OCI-LY7 (cell line): ENCODE data around the gene LTBP2. TPM values are rescaled to one million over a fixed set of nuclear protein-coding genes. Genes with fewer than 3 reads are reported as not detected.

Experiments
- BruUV-seq: library from RNA; stranded (reverse); fragments of 400-500 nt; replicated peaks from 2 replicates; lab custom pipeline; 2021; lab: Mats Ljungman, UMichigan
- CTCF ChIA-PET: fragments of 300-600 bp; sonication (Branson Sonifier 250); formaldehyde crosslinking; loops from one replicate; lab custom pipeline; 2022; ENCODE audit warnings: antibody characterized with exemption; ENCODE audit not compliant: unreplicated experiment; lab: Charles Lee
- POLR2A ChIA-PET: fragments of 300-600 bp; sonication (Branson Sonifier 250); formaldehyde crosslinking; loops from one replicate; lab custom pipeline; 2022; ENCODE audit warnings: antibody characterized with exemption; lab: Charles Lee
- DNase-seq: peaks from one replicate; pipeline ENCODE4 v3.0.0-alpha.2; 2015; ENCODE audit warnings: low spot score
- H2AFZ ChIP-seq: fragments of 200-600 bp; sonication (generic), shearing (Covaris generic); 2 replicates; pipeline ENCODE4 v1.6.1; 2014; ENCODE audit warnings: mild to moderate bottlenecking, antibody characterized with exemption, low read length, moderate library complexity
- H3K27ac ChIP-seq: fragments of 200-600 bp; sonication (generic); 2 replicates; pipeline ENCODE4 v1.5.1; 2014; ENCODE audit warnings: mixed run types, low read depth, mild to moderate bottlenecking, moderate library complexity, low read length, inconsistent platforms; ENCODE audit not compliant: poor library complexity, severe bottlenecking
- H3K36me3 ChIP-seq: fragments of 200-600 bp; sonication (generic); 2 replicates; pipeline ENCODE4 v1.6.1; 2014; ENCODE audit warnings: mild to moderate bottlenecking, antibody characterized with exemption, low read length, moderate library complexity, mixed read lengths; ENCODE audit not compliant: insufficient read depth
- H3K4me1 ChIP-seq: fragments of 200-600 bp; sonication (generic); 2 replicates; pipeline ENCODE4 v1.5.1; 2014; ENCODE audit warnings: mild to moderate bottlenecking, low read length; ENCODE audit not compliant: insufficient read depth, poor library complexity, severe bottlenecking
- H3K4me2 ChIP-seq: fragments of 200-600 bp; sonication (generic); 2 replicates; pipeline ENCODE4 v1.6.1; 2014; ENCODE audit warnings: mild to moderate bottlenecking, low read length
- H3K4me3 ChIP-seq: fragments of 200-600 bp; sonication (generic); 2 replicates; pipeline ENCODE4 v1.5.1; 2014; ENCODE audit warnings: mild to moderate bottlenecking, low read depth, low read length; ENCODE audit not compliant: poor library complexity, severe bottlenecking
- H3K79me2 ChIP-seq: fragments of 200-600 bp; sonication (generic); 2 replicates; pipeline ENCODE4 v1.6.1; 2016; ENCODE audit warnings: low read depth, mild to moderate bottlenecking, low read length, moderate library complexity, mixed read lengths; ENCODE audit not compliant: insufficient read depth
- H3K9me2 ChIP-seq: fragments of 200-600 bp; sonication (generic); 2 replicates; pipeline ENCODE4 v1.6.1; 2016; ENCODE audit warnings: mild to moderate bottlenecking, low read length, mixed read lengths; ENCODE audit not compliant: insufficient read depth
- H3K9me3 ChIP-seq: fragments of 200-600 bp; sonication (generic); 2 replicates; pipeline ENCODE4 v1.6.1; 2014; ENCODE audit warnings: mild to moderate bottlenecking, mixed run types, low read length, mixed read lengths
- H4K20me1 ChIP-seq: fragments of 200-600 bp; sonication (generic); 2 replicates; pipeline ENCODE4 v1.6.1; 2014; ENCODE audit warnings: mild to moderate bottlenecking, antibody characterized with exemption, low read length, moderate library complexity, mixed read lengths; ENCODE audit not compliant: insufficient read depth
- EZH2phosphoT487 ChIP-seq: fragments of 200-600 bp; sonication (generic); IDR thresholded peaks from 2 replicates; pipeline ENCODE4 v1.6.1; 2018; ENCODE audit warnings: low read depth, borderline replicate concordance, mild to moderate bottlenecking, mixed run types, antibody characterized with exemption, low read length, moderate library complexity, mixed read lengths
- intact Hi-C: fragments of 100-400 bp; cut with micrococcal nuclease; formaldehyde crosslinking; loops from one replicate; pipeline ENCODE4 v1.10.0; 2022; ENCODE audit not compliant: unreplicated experiment
- total RNA-seq, 2 experiments: library from RNA; depleted of rRNA in 1 of 2; stranded (reverse); fragments of >200 nt in 1 of 2; shearing (Covaris generic) in 1 of 2; gene quantifications; 2 replicates each; pipeline ENCODE4 v1.2.3, GENCODE V29; 2014 to 2022
- TF ChIP-seq, protein P1 (sequence below): fragments of 200-600 bp; sonication (generic); conservative IDR thresholded peaks from 2 replicates; pipeline ENCODE4 v1.5.1; 2014; ENCODE audit warnings: mild to moderate bottlenecking, antibody characterized with exemption, low read length, moderate library complexity, mixed read lengths

Gene LTBP2
- total RNA-seq, 2 experiments from 2014 or later, result 0.15 to 0.25 TPM

- Histone ChIP-seq H3K27ac (no peak overlapping the region), H3K9me2 (no peaks in the 10 kb centered on the region), H3K4me2 (no peak overlapping the region), H3K4me3 (no peak overlapping the region), H4K20me1 (no peaks in the 10 kb centered on the region), H3K79me2 (no peaks in the 10 kb centered on the region), H3K4me1 (no peaks in the 10 kb centered on the region), H3K9me3 (no peaks in the 10 kb centered on the region), H2AFZ (no peak overlapping the region), H3K36me3 (no peaks in the 10 kb centered on the region)
- DNase-seq, result no peak
- no peak for TF ChIP-seq EZH2phosphoT487
- TF ChIP-seq, protein P1, sequence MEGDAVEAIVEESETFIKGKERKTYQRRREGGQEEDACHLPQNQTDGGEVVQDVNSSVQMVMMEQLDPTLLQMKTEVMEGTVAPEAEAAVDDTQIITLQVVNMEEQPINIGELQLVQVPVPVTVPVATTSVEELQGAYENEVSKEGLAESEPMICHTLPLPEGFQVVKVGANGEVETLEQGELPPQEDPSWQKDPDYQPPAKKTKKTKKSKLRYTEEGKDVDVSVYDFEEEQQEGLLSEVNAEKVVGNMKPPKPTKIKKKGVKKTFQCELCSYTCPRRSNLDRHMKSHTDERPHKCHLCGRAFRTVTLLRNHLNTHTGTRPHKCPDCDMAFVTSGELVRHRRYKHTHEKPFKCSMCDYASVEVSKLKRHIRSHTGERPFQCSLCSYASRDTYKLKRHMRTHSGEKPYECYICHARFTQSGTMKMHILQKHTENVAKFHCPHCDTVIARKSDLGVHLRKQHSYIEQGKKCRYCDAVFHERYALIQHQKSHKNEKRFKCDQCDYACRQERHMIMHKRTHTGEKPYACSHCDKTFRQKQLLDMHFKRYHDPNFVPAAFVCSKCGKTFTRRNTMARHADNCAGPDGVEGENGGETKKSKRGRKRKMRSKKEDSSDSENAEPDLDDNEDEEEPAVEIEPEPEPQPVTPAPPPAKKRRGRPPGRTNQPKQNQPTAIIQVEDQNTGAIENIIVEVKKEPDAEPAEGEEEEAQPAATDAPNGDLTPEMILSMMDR, result no peak
- ChIA-PET CTCF (no interaction called here), POLR2A (no interaction called here)
- intact Hi-C loops, result no loop called here
- BruUV-seq, result no TSS peak
Observed at GRCh38 chr14:74514471-74514941, 97.5 kb downstream of the LTBP2 start.

DNA sequence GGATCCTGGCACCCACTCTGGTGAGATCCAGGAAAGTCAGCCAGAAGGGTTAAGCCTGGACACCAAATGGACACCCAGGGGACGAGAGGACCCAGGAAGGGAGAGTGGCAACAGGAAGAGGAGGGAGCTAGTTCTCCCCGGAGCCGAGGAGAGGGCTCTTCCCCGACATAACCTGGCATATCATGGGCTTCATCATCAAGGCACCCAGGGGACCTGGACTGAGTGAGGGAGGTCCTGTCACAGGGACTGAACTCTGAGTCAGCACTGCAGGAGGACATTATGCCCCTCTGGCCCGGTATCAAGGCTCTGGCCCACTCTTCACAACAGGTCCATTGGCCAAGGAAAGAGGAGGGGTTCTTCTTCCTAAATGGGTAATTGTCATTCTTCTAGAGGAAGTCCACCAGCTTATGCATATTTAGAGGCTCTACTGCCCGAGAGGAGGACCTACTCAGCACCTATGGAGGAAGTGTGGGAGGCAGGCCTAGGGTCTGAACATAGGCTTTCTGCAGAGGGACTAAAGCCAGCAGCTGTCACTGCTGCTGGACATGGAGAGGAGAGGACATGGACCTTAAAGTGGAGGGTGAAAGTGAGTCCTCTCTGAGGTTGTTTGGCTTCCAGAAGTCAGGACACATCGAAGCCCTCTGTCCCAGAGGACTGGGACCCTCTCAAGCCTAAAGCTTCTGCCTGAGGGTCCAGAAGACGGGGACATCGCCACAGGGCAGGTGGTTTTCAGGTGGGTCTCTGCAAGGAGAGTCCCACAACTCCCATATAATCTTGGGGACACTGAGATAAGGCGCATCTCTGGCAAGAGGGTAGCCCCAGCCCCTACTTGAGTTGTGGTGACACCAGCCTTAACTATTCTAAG, 99.8 kb downstream of the LTBP2 start:
- no peak overlapping the region for H3K4me3 ChIP-seq
- TF ChIP-seq, protein P1, result no peak
- TF ChIP-seq EZH2phosphoT487, result no peak
- no peaks in the 10 kb centered on the region for H4K20me1 ChIP-seq
- no peaks in the 10 kb centered on the region for H3K36me3 ChIP-seq
- intact Hi-C loops, result no loop called here
- no peak for DNase-seq
- H3K27ac ChIP-seq, result no peak overlapping the region
- no peak overlapping the region for H2AFZ ChIP-seq
- no peaks in the 10 kb centered on the region for H3K9me2 ChIP-seq
- H3K4me2 ChIP-seq, result no peak overlapping the region
- ChIA-PET CTCF (no interaction called here), POLR2A (no interaction called here)
- no TSS peak for BruUV-seq
- H3K79me2 ChIP-seq, result no peaks in the 10 kb centered on the region
- no peaks in the 10 kb centered on the region for H3K9me3 ChIP-seq
- H3K4me1 ChIP-seq, result no peaks in the 10 kb centered on the region

DNA sequence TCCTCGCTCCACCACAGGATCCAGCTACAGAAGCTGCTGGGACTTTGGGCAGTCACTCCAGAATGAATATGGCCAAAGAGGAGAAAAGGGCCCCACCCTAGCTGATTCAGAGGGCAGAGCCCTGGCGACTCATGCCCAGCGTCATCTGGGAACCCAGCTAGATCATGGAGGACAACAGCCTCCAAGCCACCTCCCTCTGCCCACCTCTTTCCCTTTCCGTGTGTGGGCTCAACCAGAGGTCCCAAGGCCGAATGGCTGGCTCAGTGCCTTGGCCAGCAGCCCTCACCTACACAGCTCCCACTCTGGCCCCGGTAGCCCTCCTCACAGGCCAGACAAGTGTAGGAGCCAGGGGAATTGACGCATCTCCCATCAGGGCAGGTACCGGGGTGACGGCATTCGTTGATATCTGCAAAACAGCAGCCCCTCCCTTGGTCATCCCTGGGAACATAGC, 101.1 kb downstream of the LTBP2 start:
- Histone ChIP-seq H3K27ac (no peak overlapping the region), H2AFZ (no peak overlapping the region), H3K4me2 (no peak overlapping the region), H3K4me3 (no peak overlapping the region), H3K79me2 (no peaks in the 10 kb centered on the region), H3K9me2 (no peaks in the 10 kb centered on the region), H3K9me3 (no peaks in the 10 kb centered on the region), H3K4me1 (peaks cover 7% of the 10 kb centered on the region), H4K20me1 (no peaks in the 10 kb centered on the region), H3K36me3 (no peaks in the 10 kb centered on the region)
- no TSS peak for BruUV-seq
- TF ChIP-seq, protein P1, result no peak
- no peak for TF ChIP-seq EZH2phosphoT487
- DNase-seq, result no peak
- intact Hi-C loops, result no loop called here
- CTCF ChIA-PET, result no interaction called here
- POLR2A ChIA-PET, result interaction anchor here (0.5 kb wide), 1 partner anchor 199 kb away, joined by 7 read pairs; no protein-coding TSS in a partner anchor
